Kidney epithelial cell (primary cell): ENCODE measurements around the gene ALG12. TPM values are rescaled to one million over a fixed set of nuclear protein-coding genes. Genes with fewer than 3 reads are reported as not detected.

Source experiments
- DNase-seq: peaks from one replicate; pipeline ENCODE4 v3.0.0-alpha.2; 2010; ENCODE audit warnings: low read depth
- H3K27me3 ChIP-seq: 2 replicates; pipeline ENCODE4 v1.6.0; 2011; ENCODE audit warnings: low read length; ENCODE audit not compliant: control insufficient read depth, insufficient read depth
- H3K36me3 ChIP-seq: 2 replicates; pipeline ENCODE4 v1.5.1; 2011; ENCODE audit warnings: low read length; ENCODE audit not compliant: control insufficient read depth, insufficient read depth
- H3K4me3 ChIP-seq: 2 replicates; pipeline ENCODE4 v1.5.1; 2011; ENCODE audit warnings: low read depth, mild to moderate bottlenecking, control low read depth, low read length
- total RNA-seq: library from RNA; depleted of rRNA; stranded (reverse); fragments of >200 nt; gene quantifications from 2 replicates; pipeline ENCODE4 v1.2.3, GENCODE V29; 2015
- TF ChIP-seq, protein P1 (sequence below): IDR thresholded peaks from 2 replicates; pipeline ENCODE4 v1.5.1; 2011; ENCODE audit warnings: mild to moderate bottlenecking, moderate library complexity, low read length, control low read depth, inconsistent platforms; ENCODE audit not compliant: insufficient read depth, poor library complexity, severe bottlenecking

Gene ALG12
- total RNA-seq, 1 donor from 2014 or later: 24.3 TPM

DNA sequence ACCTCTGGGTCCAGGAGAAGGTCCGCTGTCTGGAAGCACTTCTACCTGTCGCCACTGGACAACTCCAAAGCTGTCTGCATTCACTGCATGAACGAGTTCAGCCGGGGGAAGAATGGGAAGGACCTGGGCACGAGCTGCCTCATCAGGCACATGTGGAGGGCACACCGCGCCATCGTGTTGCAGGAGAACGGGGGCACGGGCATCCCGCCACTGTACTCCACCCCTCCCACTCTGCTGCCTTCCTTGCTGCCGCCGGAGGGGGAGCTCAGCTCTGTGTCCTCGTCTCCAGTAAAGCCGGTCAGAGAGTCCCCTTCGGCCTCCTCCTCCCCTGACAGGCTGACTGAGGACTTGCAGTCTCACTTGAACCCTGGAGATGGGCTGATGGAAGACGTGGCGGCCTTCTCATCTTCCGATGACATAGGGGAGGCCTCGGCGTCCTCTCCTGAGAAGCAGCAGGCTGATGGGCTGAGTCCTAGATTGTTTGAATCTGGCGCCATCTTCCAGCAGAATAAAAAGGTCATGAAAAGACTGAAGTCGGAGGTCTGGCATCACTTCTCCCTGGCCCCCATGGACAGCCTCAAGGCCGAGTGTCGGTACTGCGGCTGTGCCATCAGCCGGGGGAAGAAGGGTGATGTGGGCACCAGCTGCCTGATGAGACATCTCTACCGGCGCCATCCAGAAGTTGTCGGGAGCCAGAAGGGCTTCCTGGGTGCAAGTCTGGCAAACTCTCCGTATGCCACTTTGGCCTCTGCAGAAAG lies 33.6 kb downstream of the ALG12 start:
- Histone ChIP-seq H3K36me3 (peaks cover 4% of the 10 kb centered on the region), H3K4me3 (no peak overlapping the region), H3K27me3 (no peaks in the 10 kb centered on the region)
- TF ChIP-seq, protein P1, sequence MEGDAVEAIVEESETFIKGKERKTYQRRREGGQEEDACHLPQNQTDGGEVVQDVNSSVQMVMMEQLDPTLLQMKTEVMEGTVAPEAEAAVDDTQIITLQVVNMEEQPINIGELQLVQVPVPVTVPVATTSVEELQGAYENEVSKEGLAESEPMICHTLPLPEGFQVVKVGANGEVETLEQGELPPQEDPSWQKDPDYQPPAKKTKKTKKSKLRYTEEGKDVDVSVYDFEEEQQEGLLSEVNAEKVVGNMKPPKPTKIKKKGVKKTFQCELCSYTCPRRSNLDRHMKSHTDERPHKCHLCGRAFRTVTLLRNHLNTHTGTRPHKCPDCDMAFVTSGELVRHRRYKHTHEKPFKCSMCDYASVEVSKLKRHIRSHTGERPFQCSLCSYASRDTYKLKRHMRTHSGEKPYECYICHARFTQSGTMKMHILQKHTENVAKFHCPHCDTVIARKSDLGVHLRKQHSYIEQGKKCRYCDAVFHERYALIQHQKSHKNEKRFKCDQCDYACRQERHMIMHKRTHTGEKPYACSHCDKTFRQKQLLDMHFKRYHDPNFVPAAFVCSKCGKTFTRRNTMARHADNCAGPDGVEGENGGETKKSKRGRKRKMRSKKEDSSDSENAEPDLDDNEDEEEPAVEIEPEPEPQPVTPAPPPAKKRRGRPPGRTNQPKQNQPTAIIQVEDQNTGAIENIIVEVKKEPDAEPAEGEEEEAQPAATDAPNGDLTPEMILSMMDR: no peak
- DNase-seq: no peak

DNA sequence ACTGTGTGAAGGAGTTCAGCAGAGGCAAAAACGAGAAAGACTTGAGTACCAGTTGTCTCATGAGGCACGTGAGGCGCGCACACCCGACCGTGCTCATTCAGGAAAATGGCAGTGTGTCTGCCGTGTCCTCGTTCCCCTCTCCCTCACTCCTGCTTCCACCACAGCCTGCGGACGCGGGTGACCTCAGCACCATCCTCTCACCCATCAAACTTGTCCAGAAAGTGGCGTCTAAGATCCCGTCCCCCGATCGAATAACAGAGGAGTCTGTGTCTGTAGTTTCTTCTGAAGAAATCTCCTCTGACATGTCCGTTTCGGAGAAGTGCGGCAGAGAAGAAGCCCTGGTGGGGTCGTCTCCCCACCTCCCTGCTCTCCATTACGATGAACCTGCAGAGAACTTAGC lies 34.2 kb downstream of the ALG12 start:
- DNase-seq: no peak
- TF ChIP-seq, protein P1: no peak
- no peak overlapping the region for H3K4me3 ChIP-seq
- H3K36me3 ChIP-seq: peaks cover 4% of the 10 kb centered on the region
- H3K27me3 ChIP-seq: no peaks in the 10 kb centered on the region

DNA sequence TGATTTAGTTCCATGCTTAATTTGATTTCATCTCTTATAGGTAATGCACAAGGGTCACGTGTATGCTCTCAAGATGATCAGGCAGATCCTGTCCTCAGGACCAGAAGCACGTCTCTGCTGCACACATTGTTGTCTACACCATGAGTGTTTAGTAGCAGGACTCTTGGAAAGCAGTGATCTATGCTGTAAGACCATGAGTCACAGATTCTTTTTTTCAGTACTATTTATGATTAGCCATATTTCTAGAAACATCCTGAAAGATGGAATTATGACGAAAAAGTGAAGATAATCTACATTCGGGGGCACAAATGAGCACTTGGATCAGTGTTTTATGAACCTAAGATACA lies 35.0 kb downstream of the ALG12 start:
- Histone ChIP-seq H3K27me3 (no peaks in the 10 kb centered on the region), H3K36me3 (peaks cover 2% of the 10 kb centered on the region), H3K4me3 (no peak overlapping the region)
- TF ChIP-seq, protein P1: no peak
- DNase-seq: no peak

DNA sequence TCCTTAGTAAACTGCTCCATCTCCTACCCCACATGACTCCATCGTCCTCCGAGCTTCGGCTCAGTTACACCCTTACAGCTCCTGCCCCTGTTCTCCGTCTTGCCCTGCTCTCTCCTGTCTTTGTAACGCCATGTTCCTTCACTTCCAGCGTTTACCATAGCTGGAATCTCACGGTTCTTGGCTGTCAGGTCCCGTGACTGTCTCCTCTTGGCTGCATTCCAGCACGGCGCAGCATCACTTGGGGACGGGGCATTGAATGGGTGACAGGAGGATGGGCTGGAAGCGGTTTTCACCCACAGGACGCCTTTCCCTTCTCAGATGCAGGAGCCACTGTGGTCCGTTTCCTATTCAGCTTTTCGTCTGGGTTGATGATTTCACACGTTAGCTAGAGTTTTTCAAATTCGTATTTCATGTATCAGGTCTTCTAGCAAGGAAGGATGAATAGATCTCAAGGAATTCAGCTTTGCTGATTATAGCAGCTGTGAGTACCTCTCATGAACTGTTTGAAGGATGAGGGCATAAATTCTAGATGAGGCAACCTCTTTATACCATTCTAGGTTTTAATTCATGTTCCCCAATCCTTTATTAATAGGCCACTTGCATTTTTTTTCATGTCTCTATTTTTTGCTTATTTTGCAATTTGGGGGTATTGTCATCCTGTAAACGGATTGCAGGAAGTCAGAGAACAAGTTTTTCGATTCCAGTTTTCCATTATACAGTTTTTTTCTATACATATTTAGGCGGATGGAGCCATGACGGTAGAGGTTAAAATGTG lies 35.5 kb downstream of the ALG12 start:
- TF ChIP-seq, protein P1: no peak
- Histone ChIP-seq H3K27me3 (no peaks in the 10 kb centered on the region), H3K4me3 (no peak overlapping the region), H3K36me3 (peaks cover 2% of the 10 kb centered on the region)
- DNase-seq: no peak

DNA sequence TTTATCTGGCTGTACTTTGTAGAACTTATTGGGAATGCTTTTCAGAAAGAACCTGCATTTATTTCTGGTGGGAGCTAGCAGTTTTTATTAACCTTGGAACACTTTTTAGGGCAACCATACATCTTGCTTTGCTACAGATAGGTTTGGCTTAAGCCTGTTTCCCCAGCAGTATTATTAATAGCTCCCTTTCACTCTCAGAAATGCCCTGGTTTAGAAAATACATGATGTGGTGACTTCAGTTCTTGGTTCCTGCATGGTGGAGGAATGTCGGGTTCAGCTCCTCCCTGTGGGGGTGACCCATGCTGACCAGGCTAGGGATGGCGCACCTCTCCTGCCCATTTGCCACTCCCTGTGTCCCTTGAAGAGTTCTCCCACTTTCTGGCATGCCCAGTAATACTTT lies 36.4 kb downstream of the ALG12 start:
- TF ChIP-seq, protein P1: no peak
- Histone ChIP-seq H3K4me3 (no peak overlapping the region), H3K36me3 (peaks cover 2% of the 10 kb centered on the region), H3K27me3 (no peaks in the 10 kb centered on the region)
- no peak for DNase-seq
